Osteoblast (primary cell): ENCODE measurements around the gene PRKCA. TPM values are rescaled to one million over a fixed set of nuclear protein-coding genes. Genes with fewer than 3 reads are reported as not detected.

Source experiments
- DNase-seq: peaks from one replicate; pipeline ENCODE4 v3.0.0; 2011; ENCODE audit warnings: low spot score, mixed read lengths; ENCODE audit not compliant: insufficient read length; ENCODE audit errors: missing footprints
- H2AFZ ChIP-seq: 2 replicates; pipeline ENCODE4 v1.6.0; 2011; ENCODE audit warnings: mild to moderate bottlenecking, low read length
- H3K27ac ChIP-seq: 2 replicates; pipeline ENCODE4 v1.5.1; 2011; ENCODE audit warnings: mild to moderate bottlenecking, low read depth, low read length, moderate library complexity
- H3K27me3 ChIP-seq: 2 replicates; pipeline ENCODE4 v1.6.0; 2012; ENCODE audit warnings: mild to moderate bottlenecking, control low read depth, inconsistent platforms, low read length, moderate library complexity; ENCODE audit not compliant: insufficient read depth
- H3K36me3 ChIP-seq: 2 replicates; pipeline ENCODE4 v1.5.1; 2011; ENCODE audit warnings: mild to moderate bottlenecking, low read length, control low read depth, moderate library complexity; ENCODE audit not compliant: insufficient read depth
- H3K4me1 ChIP-seq: 2 replicates; pipeline ENCODE4 v1.5.1; 2011; ENCODE audit warnings: mild to moderate bottlenecking, low read length, control low read depth, moderate library complexity; ENCODE audit not compliant: insufficient read depth
- H3K4me2 ChIP-seq: 2 replicates; pipeline ENCODE4 v1.6.0; 2011; ENCODE audit warnings: mild to moderate bottlenecking, low read length; ENCODE audit not compliant: insufficient read depth
- H3K4me3 ChIP-seq: fragments of 200-600 bp; sonication (generic); 3 replicates; pipeline ENCODE4 v1.5.1; 2012; ENCODE audit warnings: mild to moderate bottlenecking, low read length, inconsistent platforms; ENCODE audit not compliant: insufficient read depth
- H3K79me2 ChIP-seq: 2 replicates; pipeline ENCODE4 v1.6.0; 2012; ENCODE audit warnings: mild to moderate bottlenecking, low read length, control low read depth, inconsistent platforms; ENCODE audit not compliant: insufficient read depth
- H3K9me3 ChIP-seq: 2 replicates; pipeline ENCODE4 v1.5.1; 2011; ENCODE audit warnings: low read depth, low read length, control low read depth
- H4K20me1 ChIP-seq: 2 replicates; pipeline ENCODE4 v1.6.0; 2012; ENCODE audit warnings: mild to moderate bottlenecking, low read length, control low read depth; ENCODE audit not compliant: insufficient read depth
- total RNA-seq: library from RNA; depleted of rRNA; stranded (reverse); fragments of >200 nt; gene quantifications from 2 replicates; pipeline ENCODE4 v1.2.3, GENCODE V29; 2012
- TF ChIP-seq, protein P1 (sequence below): IDR thresholded peaks from 2 replicates; pipeline ENCODE4 v1.5.1; 2011; ENCODE audit warnings: mild to moderate bottlenecking, low read depth, low read length, moderate library complexity; ENCODE audit errors: extremely low read depth

PRKCA gene
- total RNA-seq, 1 donor, result 46.0 TPM

DNA sequence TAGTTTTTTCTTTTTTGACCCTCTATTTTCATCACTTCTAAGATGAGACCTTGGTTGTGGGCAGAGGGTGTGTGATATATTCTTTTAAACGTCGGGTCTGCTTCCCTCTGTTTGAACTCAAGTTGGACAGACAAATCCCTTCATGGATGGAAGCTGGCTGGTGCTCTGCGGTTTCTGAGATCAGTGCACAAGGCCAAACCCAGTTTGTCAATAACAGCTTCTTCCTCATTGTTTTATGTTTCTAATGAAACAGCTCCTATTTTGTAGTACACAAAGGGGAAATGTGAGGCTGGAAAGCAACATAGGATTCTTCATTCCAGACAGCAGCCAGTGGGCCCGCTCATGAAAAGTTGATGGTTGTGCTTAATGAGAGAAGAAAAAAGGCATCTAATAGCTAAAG is 159.6 kb downstream of the PRKCA start:
- no peaks in the 10 kb centered on the region for H3K27me3 ChIP-seq
- H3K4me3 ChIP-seq, result no peak overlapping the region
- no peaks in the 10 kb centered on the region for H3K9me3 ChIP-seq
- no peak overlapping the region for H2AFZ ChIP-seq
- peaks cover 13% of the 10 kb centered on the region for H3K36me3 ChIP-seq
- no peak overlapping the region for H3K4me2 ChIP-seq
- peak overlapping the region; percentile 94 for H3K27ac ChIP-seq
- DNase-seq, result no peak
- peaks cover 51% of the 10 kb centered on the region for H3K4me1 ChIP-seq
- no peaks in the 10 kb centered on the region for H4K20me1 ChIP-seq
- TF ChIP-seq, protein P1, sequence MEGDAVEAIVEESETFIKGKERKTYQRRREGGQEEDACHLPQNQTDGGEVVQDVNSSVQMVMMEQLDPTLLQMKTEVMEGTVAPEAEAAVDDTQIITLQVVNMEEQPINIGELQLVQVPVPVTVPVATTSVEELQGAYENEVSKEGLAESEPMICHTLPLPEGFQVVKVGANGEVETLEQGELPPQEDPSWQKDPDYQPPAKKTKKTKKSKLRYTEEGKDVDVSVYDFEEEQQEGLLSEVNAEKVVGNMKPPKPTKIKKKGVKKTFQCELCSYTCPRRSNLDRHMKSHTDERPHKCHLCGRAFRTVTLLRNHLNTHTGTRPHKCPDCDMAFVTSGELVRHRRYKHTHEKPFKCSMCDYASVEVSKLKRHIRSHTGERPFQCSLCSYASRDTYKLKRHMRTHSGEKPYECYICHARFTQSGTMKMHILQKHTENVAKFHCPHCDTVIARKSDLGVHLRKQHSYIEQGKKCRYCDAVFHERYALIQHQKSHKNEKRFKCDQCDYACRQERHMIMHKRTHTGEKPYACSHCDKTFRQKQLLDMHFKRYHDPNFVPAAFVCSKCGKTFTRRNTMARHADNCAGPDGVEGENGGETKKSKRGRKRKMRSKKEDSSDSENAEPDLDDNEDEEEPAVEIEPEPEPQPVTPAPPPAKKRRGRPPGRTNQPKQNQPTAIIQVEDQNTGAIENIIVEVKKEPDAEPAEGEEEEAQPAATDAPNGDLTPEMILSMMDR, result no peak
- H3K79me2 ChIP-seq, result peaks cover 68% of the 10 kb centered on the region

- Histone ChIP-seq H3K79me2 (peaks cover 61% of the 10 kb centered on the region), H4K20me1 (no peaks in the 10 kb centered on the region), H3K4me1 (peaks cover 72% of the 10 kb centered on the region), H3K4me3 (no peak overlapping the region), H2AFZ (no peak overlapping the region), H3K4me2 (no peak overlapping the region), H3K27ac (peak overlapping the region; percentile 87), H3K36me3 (no peaks in the 10 kb centered on the region), H3K9me3 (no peaks in the 10 kb centered on the region), H3K27me3 (no peaks in the 10 kb centered on the region)
- TF ChIP-seq, protein P1, result no peak
- no peak for DNase-seq
Observed at GRCh38 chr17:66464921-66465320, 162.5 kb downstream of the PRKCA start.

DNA sequence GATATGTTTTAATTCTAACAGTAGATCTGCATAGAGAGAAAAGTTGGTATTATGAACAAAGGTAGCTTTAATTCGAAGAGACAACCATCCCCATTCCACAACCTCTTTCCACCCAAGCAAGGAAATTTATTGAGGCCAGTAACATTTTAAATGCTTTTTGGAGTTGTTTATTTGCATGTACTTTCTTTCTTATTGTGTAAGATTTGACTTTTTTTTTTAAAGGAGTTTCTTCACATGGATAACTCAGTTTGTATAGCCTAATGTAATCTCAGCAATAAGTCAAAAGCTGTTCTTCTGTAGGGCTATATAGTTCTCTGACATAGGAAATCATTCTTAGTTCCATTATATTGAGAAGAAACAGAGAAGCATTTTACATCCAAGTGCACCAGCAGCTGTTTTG is 163.3 kb downstream of the PRKCA start:
- Histone ChIP-seq H3K4me3 (no peak overlapping the region), H2AFZ (no peak overlapping the region), H3K4me2 (no peak overlapping the region), H3K79me2 (peaks cover 63% of the 10 kb centered on the region), H3K27ac (peak overlapping the region; percentile 87), H3K36me3 (no peaks in the 10 kb centered on the region), H4K20me1 (no peaks in the 10 kb centered on the region), H3K27me3 (no peaks in the 10 kb centered on the region), H3K9me3 (no peaks in the 10 kb centered on the region), H3K4me1 (peaks cover 65% of the 10 kb centered on the region)
- TF ChIP-seq, protein P1, result no peak
- no peak for DNase-seq

DNA sequence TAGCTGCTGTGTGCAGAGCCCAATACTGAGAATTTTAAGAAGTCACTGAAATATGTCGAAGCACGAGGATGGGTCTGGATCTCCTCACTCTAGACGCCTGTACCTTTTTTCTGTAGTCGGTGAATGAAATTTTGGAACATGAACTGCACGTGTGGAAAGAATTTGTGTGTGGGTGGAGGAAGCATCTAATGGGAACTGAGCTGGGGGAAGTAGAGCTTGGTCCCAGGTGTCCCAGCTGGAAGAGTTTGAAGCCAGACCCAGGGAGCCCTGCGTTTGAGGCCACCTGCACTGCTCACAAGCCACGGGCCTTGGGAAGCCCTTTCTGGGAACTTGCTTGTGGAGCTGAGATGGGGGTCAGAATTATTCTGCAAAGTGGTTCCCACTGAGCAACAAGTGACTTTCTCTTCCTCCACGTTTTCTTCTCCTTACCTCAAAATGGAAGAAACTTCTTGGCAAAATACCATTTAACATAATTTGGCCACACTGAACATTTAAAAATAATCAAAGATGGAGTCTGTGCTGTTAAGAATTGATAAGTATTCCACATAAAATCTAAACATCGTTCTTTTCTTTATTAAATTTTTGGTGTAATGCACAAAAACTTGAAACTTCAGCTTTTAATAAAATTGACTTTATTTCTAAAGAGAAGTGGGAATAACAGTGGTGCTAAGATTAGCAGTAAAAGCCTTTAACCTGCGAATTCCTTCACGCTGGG is 163.8 kb downstream of the PRKCA start:
- H2AFZ ChIP-seq, result no peak overlapping the region
- TF ChIP-seq, protein P1, result no peak
- peak overlapping the region; percentile 62 for H3K4me2 ChIP-seq
- H3K4me3 ChIP-seq, result peak overlapping the region; percentile 29
- DNase-seq, result no peak
- peaks cover 66% of the 10 kb centered on the region for H3K79me2 ChIP-seq
- no peaks in the 10 kb centered on the region for H3K9me3 ChIP-seq
- no peaks in the 10 kb centered on the region for H3K36me3 ChIP-seq
- H3K4me1 ChIP-seq, result peaks cover 61% of the 10 kb centered on the region
- peak overlapping the region; percentile 87 for H3K27ac ChIP-seq
- no peaks in the 10 kb centered on the region for H3K27me3 ChIP-seq
- no peaks in the 10 kb centered on the region for H4K20me1 ChIP-seq
